Ascending aorta (tissue), 2 donors: ENCODE data around the gene DUOX2. TPM values are rescaled to one million over a fixed set of nuclear protein-coding genes. Genes with fewer than 3 reads are reported as not detected.

Experiments used
- DNase-seq, 2 donors: peaks; one replicate each; pipeline ENCODE4 v3.0.0-alpha.2; 2019; ENCODE audit warnings: low spot score in 2 of 2
- H3K27ac ChIP-seq, 2 donors: fragments of 200-600 bp; sonication (generic); one replicate each; pipeline ENCODE4 v1.5.1; 2016 to 2017; ENCODE audit warnings: mild to moderate bottlenecking in 1 of 2
- H3K27me3 ChIP-seq: fragments of 200-600 bp; sonication (generic); one replicate; pipeline ENCODE4 v1.5.1; 2017
- H3K36me3 ChIP-seq, 2 donors: fragments of 200-600 bp; sonication (generic); one replicate each; pipeline ENCODE4 v1.5.1; 2016
- H3K4me1 ChIP-seq, 2 donors: fragments of 200-600 bp; sonication (generic); one replicate each; pipeline ENCODE4 v1.5.1; 2016 to 2017; ENCODE audit warnings: mild to moderate bottlenecking in 1 of 2
- H3K4me3 ChIP-seq, 2 donors: fragments of 200-600 bp; sonication (generic); one replicate each; pipeline ENCODE4 v1.5.1; 2016 to 2017; ENCODE audit warnings: mild to moderate bottlenecking in 1 of 2
- H3K9me3 ChIP-seq, 2 donors: fragments of 200-600 bp; sonication (generic); one replicate each; pipeline ENCODE4 v1.5.1; 2016
- intact Hi-C: fragments of 100-400 bp; cut with DNase I; formaldehyde crosslinking; loops from one replicate; pipeline ENCODE4 v1.15.1; 2023
- total RNA-seq: library from RNA; depleted of rRNA; stranded (reverse); fragments of >200 nt; gene quantifications from one replicate; pipeline ENCODE4 v1.1.0, GENCODE V29; 2016
- TF ChIP-seq, protein P1 (sequence below), 3 experiments: fragments of 200-600 bp in 2 of 3; fragments of 450-650 bp in 1 of 3; sonication (generic) in 2 of 3; IDR thresholded peaks; one replicate each; pipeline ENCODE4 v1.5.1; 2016 to 2019; ENCODE audit warnings: antibody characterized with exemption in 3 of 3, mild to moderate bottlenecking in 1 of 3, moderate library complexity in 1 of 3

DUOX2 gene
- total RNA-seq, 1 donor from 2014 or later: 2.3 TPM

DNA sequence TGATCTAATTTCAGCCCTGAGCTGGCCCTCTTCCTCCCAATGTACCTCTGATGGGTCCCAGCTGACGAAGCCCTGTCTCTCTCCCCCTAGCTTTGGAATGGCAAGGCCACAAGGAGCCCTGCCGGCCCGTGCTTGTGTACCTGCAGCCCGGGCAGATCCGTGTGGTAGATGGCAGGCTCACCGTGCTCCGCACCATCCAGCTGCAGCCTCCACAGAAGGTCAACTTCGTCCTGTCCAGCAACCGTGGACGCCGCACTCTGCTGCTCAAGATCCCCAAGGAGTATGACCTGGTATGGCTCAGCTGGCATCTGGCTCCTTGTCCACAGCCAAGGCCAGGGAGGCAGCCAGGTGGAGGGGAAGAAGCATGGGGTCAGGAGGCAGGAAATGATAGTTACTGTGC, 30.0 kb upstream of the DUOX2 start:
- Histone ChIP-seq H3K27me3 (no peaks in the 10 kb centered on the region), H3K4me3 (no peak overlapping the region), H3K9me3 (no peaks in the 10 kb centered on the region), H3K27ac (no peak overlapping the region), H3K36me3 (no peaks in the 10 kb centered on the region), H3K4me1 (no peaks in the 10 kb centered on the region)
- intact Hi-C loops: no loop called here
- TF ChIP-seq, protein P1, sequence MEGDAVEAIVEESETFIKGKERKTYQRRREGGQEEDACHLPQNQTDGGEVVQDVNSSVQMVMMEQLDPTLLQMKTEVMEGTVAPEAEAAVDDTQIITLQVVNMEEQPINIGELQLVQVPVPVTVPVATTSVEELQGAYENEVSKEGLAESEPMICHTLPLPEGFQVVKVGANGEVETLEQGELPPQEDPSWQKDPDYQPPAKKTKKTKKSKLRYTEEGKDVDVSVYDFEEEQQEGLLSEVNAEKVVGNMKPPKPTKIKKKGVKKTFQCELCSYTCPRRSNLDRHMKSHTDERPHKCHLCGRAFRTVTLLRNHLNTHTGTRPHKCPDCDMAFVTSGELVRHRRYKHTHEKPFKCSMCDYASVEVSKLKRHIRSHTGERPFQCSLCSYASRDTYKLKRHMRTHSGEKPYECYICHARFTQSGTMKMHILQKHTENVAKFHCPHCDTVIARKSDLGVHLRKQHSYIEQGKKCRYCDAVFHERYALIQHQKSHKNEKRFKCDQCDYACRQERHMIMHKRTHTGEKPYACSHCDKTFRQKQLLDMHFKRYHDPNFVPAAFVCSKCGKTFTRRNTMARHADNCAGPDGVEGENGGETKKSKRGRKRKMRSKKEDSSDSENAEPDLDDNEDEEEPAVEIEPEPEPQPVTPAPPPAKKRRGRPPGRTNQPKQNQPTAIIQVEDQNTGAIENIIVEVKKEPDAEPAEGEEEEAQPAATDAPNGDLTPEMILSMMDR (IDR thresholded peaks at IDR 0.05): no peak
- DNase-seq: no peak

DNA sequence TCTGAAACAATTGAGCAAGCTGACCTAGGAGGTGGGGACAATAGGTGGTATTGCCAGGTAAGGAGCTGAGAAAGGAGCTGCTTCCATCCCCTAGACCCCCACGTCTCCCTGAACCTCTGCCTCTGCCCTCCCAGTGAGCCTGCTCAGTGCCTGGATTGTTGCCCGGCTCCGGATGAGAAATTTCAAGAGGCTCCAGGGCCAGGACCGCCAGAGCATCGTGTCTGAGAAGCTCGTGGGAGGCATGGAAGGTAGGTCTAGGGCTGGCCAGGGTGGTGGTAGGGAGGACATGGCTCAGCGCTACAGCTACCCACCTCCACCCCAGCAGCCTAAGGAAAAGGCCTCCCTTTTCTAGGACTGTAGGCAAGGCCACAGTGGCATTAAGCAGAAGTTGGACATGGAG, 29.1 kb upstream of the DUOX2 start:
- H3K36me3 ChIP-seq: no peaks in the 10 kb centered on the region
- intact Hi-C loops: no loop called here
- no peaks in the 10 kb centered on the region for H3K9me3 ChIP-seq
- TF ChIP-seq, protein P1 (IDR thresholded peaks at IDR 0.05): no peak
- DNase-seq: no peak
- H3K27me3 ChIP-seq: no peaks in the 10 kb centered on the region
- H3K4me1 ChIP-seq: no peaks in the 10 kb centered on the region
- H3K27ac ChIP-seq: no peak overlapping the region
- no peak overlapping the region for H3K4me3 ChIP-seq

DNA sequence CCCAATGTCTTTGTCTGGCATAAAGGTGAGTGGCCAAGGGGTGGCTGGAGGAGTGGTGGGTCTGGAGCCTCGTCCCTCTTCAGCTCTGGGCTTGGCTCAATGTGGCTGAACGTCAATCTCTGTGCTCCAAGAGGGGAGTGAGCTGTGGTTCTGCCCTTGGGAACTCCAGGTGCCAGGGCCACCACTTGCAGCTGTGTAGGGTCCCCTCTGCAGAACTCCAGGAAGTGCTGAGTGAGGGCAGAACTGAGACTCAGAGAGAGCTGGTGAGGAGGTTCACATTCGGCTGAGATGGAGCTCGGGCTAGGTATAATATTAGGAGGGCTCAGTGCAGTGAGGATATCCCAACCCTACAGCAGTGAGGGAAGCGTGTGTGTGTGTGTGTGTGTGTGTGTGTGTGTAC, 27.4 kb upstream of the DUOX2 start:
- TF ChIP-seq, protein P1 (IDR thresholded peaks at IDR 0.05): no peak
- no peaks in the 10 kb centered on the region for H3K27me3 ChIP-seq
- intact Hi-C loops: no loop called here

DNA sequence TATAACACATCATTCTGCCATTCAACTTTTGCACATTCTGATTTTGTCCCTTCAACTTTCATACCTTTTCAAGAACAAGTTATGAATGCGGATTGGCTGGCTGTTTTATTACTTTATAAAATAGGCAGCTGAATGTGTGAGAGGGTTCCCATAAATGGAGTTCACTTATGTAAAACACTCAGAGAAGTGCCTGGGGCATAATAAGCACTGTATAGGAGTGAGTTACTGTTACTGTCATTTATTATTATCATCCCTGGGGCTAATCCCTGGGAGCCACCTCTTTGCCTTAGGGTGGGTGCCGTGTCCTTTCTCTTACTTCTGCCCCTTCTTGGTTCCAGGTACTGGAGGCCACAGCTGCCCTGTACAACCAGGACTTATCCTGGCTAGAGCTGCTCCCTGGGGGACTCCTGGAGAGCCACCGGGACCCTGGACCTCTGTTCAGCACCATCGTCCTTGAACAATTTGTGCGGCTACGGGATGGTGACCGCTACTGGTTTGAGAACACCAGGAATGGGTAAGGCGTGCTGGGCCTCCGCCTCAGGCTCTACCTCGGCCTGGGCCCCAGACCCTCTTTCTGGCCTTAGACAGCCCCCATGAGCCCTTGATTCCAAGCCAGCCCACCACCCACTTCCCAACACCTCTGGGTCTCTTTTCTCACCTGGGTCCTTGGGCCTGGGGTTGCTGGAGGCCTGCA, 26.7 kb upstream of the DUOX2 start:
- H3K27me3 ChIP-seq: no peaks in the 10 kb centered on the region
- H3K4me3 ChIP-seq: no peak overlapping the region
- no peaks in the 10 kb centered on the region for H3K9me3 ChIP-seq
- H3K4me1 ChIP-seq: no peaks in the 10 kb centered on the region
- DNase-seq: no peak
- intact Hi-C loops: no loop called here
- TF ChIP-seq, protein P1 (IDR thresholded peaks at IDR 0.05): no peak
- H3K27ac ChIP-seq: no peak overlapping the region
- H3K36me3 ChIP-seq: no peaks in the 10 kb centered on the region

More for the DNA sequence above, 27.4 kb upstream of the DUOX2 start:
- H3K27ac ChIP-seq: no peak overlapping the region
- no peaks in the 10 kb centered on the region for H3K9me3 ChIP-seq
- no peaks in the 10 kb centered on the region for H3K36me3 ChIP-seq
- no peak for DNase-seq
- no peaks in the 10 kb centered on the region for H3K4me1 ChIP-seq
- no peak overlapping the region for H3K4me3 ChIP-seq

DNA sequence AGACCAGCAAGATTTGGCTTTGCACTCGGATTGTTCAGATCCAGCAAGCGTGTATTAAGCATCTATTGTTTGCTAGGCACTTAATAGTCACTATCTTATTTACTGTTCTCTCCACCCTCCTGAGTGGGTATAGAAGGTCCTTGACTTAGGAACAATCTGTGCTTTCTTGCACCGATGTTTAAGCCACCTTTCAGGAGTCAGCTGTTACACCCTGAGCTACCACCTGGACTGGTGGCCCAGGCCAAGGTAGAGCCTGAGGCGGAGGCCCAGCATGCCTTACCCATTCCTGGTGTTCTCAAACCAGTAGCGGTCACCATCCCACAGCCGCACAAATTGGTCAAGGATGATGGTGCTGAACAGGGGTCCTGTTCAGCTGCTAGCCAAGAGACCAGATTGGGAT, 25.8 kb upstream of the DUOX2 start:
- no peaks in the 10 kb centered on the region for H3K9me3 ChIP-seq
- no peaks in the 10 kb centered on the region for H3K36me3 ChIP-seq
- peaks cover 0 to 4% of the 10 kb centered on the region in 2 donors for H3K4me1 ChIP-seq
- TF ChIP-seq, protein P1 (IDR thresholded peaks at IDR 0.05): no peak
- H3K27me3 ChIP-seq: peaks cover 7% of the 10 kb centered on the region
- H3K27ac ChIP-seq: no peak overlapping the region
- H3K4me3 ChIP-seq: no peak overlapping the region
- no peak for DNase-seq
- intact Hi-C loops: no loop called here
